Coronary artery (tissue), 2 donors: ENCODE data around the gene NAT9.
A peak's percentile ranks its signal among the peaks of the same experiment; 100 is the strongest.

Experiments
- DNase-seq: peaks from one replicate; pipeline ENCODE4 v3.0.0-alpha.2; 2017; ENCODE audit warnings: low spot score
- H3K27ac ChIP-seq, 2 donors: fragments of 200-600 bp; sonication (generic); one replicate each; pipeline ENCODE4 v1.5.1; 2016 to 2019
- H3K4me3 ChIP-seq: fragments of 200-600 bp; sonication (generic); 2 replicates; pipeline ENCODE4 v1.5.1; 2016; ENCODE audit warnings: mild to moderate bottlenecking, moderate library complexity
- TF ChIP-seq, protein P1 (sequence below): fragments of 200-600 bp; sonication (generic); IDR thresholded peaks from one replicate; pipeline ENCODE4 v1.5.1; 2019; ENCODE audit warnings: antibody characterized with exemption

Gene NAT9

DNA sequence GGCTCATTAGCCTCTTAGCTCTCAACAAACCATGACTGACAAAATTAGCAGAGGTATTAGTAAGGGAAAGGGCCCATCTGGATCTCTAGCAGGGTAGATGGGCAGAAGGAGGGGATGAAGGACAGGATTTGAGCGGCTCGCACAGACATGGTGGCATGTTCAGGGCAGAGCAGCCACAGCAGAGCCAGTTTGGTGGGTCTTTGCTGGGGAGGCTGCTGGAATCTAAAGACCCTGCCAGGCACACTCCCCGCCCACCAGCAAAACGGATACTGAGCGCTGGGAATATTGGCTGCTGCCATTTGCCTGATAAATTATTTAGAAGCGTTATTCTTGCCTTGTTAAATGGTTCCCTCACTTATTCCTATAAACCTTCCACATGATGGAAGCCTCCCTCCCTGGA lies 20.7 kb upstream of the NAT9 start:
- no peak overlapping the region for H3K4me3 ChIP-seq
- no peak for DNase-seq
- TF ChIP-seq, protein P1, sequence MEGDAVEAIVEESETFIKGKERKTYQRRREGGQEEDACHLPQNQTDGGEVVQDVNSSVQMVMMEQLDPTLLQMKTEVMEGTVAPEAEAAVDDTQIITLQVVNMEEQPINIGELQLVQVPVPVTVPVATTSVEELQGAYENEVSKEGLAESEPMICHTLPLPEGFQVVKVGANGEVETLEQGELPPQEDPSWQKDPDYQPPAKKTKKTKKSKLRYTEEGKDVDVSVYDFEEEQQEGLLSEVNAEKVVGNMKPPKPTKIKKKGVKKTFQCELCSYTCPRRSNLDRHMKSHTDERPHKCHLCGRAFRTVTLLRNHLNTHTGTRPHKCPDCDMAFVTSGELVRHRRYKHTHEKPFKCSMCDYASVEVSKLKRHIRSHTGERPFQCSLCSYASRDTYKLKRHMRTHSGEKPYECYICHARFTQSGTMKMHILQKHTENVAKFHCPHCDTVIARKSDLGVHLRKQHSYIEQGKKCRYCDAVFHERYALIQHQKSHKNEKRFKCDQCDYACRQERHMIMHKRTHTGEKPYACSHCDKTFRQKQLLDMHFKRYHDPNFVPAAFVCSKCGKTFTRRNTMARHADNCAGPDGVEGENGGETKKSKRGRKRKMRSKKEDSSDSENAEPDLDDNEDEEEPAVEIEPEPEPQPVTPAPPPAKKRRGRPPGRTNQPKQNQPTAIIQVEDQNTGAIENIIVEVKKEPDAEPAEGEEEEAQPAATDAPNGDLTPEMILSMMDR = no peak

DNA sequence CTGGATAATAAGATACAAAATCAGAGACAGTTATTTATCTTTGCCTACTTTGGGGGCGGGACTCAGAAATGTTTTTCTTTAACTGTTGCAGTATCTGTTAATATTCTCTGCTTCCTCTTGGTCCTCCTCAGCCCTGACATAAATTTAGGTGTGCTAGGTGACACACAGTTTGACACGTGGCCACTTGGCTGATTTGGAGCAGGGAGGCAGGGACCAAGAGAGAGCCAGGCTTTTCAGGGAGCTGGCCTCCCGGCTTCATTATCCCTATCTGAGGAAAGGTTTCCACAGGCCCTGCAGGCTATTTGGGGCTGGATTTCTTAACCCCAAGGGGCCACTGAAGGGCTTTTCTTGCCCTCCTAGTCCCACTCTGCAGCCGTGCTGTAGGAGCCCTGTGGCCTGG lies 20.1 kb upstream of the NAT9 start:
- TF ChIP-seq, protein P1 = no peak

More for the DNA sequence above, 20.7 kb upstream of the NAT9 start:
- no peak overlapping the region for H3K27ac ChIP-seq

DNA sequence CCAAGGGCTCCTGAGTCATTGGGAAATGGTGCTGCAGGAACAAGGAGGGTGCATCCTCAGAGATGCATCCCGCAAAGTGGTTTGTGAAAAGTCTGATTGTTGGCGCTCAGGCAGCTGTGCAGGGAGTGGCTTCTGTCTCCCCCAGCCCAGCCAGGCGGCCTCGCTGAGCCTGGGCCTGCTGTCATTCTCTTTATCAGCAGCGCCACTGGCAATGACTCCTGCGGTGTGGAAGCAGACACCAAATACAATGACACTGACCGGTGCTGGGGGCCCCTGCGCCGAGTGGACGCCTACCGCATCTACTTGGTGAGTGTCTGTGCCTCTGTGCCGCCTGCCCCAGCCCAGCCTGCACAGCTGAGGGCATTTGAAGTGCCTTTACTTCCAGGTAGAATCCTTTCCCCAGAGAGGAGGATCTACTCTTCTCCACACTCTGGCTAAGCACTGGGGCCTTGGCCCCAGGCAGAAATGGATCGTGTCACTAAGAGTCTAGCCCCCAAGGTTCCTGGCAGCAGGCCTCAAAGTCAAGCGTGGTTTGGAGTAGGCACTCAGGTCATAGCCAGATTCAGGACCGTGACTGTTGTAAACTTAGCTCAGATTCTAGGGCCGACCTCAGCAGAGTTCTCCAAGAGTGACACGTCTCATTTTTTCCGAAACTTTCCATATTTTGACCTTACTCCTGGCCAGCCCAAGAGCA lies 19.3 kb upstream of the NAT9 start:
- DNase-seq = no peak
- no peak overlapping the region for H3K27ac ChIP-seq
- TF ChIP-seq, protein P1 = no peak

More for the DNA sequence above, 20.1 kb upstream of the NAT9 start:
- Histone ChIP-seq H3K27ac (no peak overlapping the region), H3K4me3 (no peak overlapping the region)
- no peak for DNase-seq

DNA sequence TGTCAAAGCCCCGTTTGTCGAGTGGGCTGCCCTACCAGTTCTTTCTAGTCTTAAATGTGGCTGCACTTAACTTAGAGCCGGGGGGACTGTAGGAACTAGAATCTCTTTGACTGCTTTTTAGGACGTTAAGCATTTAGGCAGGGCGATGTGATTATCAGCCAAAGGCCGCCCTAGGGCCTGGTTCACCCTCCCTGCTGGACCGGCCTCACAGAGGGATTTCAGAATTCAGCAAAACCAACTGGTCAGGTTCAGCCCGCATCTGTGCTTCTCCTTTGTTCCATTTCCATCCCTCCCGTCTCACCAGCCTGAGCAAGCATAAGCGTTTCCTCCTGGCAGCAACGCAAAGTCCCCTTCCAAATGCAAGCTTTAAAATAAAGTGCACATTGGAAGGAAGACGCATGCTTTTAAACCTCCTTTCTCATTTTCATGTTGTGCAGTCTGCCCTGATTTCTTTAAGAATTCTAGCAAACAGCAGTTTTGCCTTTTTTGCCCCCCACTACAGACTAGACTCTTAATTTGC lies 16.5 kb upstream of the NAT9 start:
- Histone ChIP-seq H3K4me3 (no peak overlapping the region), H3K27ac (no peak overlapping the region)
- no peak for DNase-seq
- TF ChIP-seq, protein P1 = no peak

More for the DNA sequence above, 19.3 kb upstream of the NAT9 start:
- no peak overlapping the region for H3K4me3 ChIP-seq

DNA sequence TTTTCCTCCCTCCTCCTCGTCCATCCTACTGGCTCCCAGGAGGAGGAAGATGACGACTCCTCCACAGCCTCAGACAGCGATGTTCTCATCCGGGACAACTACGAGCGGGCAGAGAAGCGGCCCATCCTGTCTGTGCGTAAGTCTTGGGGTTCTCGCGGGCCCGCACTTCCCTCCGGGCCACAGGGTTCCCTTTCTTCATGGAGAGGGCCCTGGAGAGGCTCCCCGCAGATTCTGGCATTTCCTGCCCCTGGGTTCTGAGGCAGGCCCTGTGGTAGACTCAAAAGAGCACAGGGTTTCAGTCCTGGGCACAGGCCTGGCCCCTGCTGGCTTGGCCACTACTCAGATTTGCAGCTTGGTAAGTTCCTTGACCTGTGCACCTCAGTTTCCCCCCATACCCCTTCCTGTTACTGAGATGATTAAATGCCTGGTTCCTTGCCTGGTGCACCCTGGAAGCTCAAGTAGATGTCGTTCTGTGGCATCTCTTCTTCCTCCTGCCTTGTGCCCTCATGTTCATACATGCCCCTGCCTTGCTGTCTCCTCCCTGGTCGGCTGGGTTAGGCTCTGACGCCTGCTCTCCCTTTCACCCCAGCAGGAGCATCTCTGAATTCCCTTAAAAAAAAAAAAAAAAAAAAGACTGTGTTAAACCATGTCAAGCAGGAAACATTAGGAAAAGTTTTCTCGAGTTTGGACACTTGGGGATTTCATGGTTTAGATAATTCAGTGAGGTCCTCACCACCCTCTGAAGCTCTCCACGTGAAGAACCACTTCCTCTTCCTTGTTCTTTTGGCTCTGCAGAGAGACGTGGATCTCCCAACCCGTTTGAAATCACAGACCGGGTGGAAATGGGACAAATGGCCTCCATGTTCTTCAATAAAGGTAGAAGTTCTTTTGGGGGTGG lies 14.3 kb upstream of the NAT9 start:
- no peak for DNase-seq
- H3K27ac ChIP-seq = no peak overlapping the region
- TF ChIP-seq, protein P1 = no peak
- no peak overlapping the region for H3K4me3 ChIP-seq

DNA sequence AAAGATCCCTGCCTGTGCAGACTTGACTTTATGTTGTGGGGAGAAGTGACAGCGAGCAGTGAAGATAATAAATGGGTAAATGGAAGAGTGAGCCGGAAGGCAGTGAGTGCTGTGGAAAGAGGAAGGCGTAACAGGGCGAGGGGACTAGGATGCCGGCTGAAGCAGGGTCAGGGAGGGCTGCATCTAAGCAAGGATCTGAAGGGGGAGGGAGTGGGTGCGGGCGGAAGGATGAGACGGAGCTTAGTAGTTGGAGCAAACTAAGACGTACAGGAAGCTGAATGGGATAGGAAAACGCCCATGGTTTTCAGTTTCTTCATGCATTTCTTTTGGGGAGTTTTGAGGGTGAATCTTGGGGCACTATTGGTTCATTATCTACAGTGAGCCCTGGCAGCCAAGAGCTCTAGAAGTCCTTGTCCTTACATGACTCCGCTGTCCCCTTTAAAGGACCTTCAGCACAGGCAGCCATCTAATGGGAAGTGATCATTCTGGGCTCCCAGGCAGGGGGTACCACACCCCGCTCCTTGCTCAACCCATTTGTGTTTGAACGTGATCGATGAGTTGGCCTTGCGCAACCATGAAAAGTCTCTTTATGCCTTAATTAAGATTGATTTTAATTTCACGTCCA lies 10.4 kb upstream of the NAT9 start:
- H3K4me3 ChIP-seq = no peak overlapping the region
- peak overlapping the region in 1 of 2 donors; percentile 41 for H3K27ac ChIP-seq
- no peak for DNase-seq
- TF ChIP-seq, protein P1 = no peak
